GM15510 (cell line): Measurements from ENCODE around the gene CALM1.

Source experiments
- POLR2A ChIP-seq: IDR thresholded peaks from 3 replicates; pipeline ENCODE4 v1.6.1; 2011; ENCODE audit warnings: borderline replicate concordance; ENCODE audit not compliant: insufficient read length; ENCODE audit errors: extremely low read depth

Gene CALM1

DNA sequence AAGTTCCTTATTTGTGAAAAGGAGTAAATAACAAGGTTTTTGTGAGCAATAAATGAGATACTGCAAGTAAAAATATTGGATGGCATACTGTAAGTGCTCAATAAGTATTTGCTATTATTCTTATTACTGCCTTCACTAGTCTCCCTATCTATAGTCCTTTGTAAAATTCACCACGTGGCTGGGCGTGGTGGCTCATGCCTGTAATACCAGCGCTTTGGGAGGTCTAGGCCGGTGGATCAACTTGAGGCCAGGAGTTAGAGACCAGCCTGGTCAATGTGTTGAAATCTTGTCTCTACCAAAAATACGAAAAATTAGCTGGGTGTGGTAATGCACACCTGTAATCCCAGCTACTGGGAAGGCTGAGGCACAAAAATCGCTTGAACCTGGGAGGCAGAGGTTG is 18.6 kb upstream of the CALM1 start:
- no peak for TF ChIP-seq POLR2A

GRCh38 chr14:90379106-90379505 is 17.7 kb upstream of the CALM1 start:
- no peak for TF ChIP-seq POLR2A

- no peak for TF ChIP-seq POLR2A
These were observed 15.6 kb upstream of the CALM1 start for GRCh38 chr14:90381011-90381786.

DNA sequence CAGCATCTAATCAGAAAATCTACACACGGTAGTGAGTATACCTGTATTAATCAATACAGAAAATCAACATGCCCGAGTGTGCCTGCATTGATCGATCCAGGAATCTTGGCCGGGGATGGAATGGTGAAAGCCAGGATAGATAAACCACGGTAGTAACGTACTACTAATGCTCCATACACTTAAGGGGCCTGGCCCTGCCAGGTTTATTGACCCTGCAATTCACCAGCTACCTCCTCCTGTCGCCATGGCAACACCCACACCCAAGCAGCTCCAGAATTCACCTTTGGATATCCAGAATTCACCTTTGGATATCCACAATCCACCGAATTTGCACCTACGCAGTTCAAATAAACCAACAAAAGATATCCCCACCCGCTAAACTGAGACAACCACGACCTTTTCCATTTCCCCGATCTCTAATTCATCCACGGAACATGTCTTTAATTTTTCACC is 14.8 kb upstream of the CALM1 start:
- no peak for TF ChIP-seq POLR2A

GRCh38 chr14:90382491-90383125 is 14.2 kb upstream of the CALM1 start:
- TF ChIP-seq POLR2A = no peak

- peak; percentile 93 for TF ChIP-seq POLR2A
These were observed 13.6 kb upstream of the CALM1 start for GRCh38 chr14:90383126-90383730.

- no peak for TF ChIP-seq POLR2A
These were observed 12.9 kb upstream of the CALM1 start for GRCh38 chr14:90383731-90384542.

DNA sequence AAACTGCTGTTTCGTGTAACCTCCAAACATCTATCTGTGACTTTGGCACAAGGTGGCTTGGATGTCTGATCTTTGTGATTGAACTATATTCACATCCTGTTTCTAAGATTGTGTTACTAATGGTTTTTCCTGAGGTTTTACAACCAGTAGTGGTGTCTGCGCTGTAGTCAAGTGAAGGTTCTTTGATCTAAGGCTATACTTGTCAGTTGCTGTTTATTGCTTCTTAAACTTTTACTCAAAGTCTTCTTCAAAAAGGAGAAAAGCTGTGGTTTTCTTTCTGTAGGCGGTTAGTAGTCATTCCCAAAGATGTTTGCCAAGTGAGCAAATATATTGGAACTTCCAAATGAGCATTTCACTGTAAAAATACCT is 12.3 kb upstream of the CALM1 start:
- no peak for TF ChIP-seq POLR2A

DNA sequence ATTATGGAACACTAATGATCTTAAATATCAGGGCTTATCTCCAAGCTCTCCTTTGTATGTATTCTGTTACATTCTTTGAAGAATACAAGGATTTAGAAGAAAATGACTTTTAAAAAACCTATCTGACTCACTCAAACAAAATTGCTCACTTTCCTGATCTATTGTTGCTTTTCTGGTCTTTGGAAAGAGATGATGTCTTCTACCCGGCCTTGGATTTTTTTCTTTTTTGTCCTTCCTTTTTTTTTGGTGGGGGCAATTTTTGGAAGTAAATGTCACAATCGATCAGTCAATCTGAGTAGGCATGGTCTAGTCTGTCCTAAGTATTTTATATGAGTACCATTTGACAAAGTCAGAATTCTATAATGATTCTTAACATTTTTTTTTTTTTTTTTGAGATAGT is 10.5 kb upstream of the CALM1 start:
- no peak for TF ChIP-seq POLR2A

DNA sequence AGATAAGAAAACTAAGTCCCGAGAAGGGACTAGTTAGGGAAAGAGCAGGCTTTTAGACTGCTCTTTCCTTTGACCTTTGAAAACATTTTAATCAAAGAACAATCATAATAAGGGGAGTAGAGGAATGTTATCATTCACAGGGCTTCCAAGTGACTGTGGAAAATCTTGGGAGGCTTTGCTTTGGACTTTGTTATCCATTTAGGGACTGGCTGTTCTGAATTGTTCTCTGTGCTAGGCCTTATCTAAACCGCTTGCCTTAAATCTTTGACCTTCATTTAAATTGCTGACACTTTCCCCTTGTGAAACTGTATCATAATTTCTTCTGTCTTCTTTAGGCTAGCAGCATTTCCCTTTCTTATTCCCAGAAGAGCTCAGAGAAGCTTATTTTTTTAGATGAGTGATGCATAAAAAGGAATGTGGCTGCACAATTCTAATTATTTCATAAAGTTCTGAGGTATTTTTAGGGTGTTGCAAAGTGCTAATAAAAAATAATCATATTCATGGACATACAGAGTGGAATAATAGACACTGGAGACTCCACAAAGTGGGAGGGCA is 9.5 kb upstream of the CALM1 start:
- TF ChIP-seq POLR2A = no peak

DNA sequence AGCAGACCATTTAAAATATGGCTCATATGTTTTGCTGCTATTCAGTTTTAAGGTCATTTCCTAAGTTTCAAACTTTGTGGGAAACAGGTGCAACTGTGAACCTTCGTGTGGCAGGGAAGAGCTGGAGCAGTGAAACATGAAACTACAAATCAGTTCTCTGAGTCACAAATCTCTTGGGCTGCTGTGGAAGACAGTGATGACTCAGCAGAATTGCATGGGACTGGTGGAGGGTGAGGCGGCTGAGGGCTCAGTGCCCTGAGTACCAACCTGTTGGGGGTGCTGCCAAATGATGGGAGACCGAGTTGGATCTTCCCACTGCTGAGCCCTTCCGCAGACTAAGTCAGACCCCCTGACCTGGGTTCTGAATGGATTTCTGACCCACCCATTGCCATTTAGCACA is 8.4 kb upstream of the CALM1 start:
- TF ChIP-seq POLR2A = no peak

- TF ChIP-seq POLR2A = no peak
These were observed 7.8 kb upstream of the CALM1 start for GRCh38 chr14:90388982-90389381.

DNA sequence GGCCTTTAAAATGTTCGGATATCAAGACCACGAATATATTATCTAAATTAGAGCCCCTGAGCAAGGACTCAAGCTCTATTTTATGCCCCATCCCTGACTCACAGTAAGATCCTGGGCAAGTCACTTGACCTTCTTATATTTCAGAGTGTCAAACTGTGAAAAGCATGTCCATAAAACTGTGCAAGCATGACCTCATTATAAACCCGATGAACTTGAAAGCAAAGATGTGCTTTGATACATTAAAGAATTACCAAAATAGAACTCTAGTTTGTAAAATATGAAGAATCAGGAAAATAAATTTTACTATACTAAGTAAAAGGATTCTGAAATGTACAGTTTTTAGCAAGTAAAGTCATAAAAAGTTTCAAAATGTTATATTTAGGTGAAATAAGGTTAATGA is 2.9 kb upstream of the CALM1 start:
- TF ChIP-seq POLR2A = no peak

DNA sequence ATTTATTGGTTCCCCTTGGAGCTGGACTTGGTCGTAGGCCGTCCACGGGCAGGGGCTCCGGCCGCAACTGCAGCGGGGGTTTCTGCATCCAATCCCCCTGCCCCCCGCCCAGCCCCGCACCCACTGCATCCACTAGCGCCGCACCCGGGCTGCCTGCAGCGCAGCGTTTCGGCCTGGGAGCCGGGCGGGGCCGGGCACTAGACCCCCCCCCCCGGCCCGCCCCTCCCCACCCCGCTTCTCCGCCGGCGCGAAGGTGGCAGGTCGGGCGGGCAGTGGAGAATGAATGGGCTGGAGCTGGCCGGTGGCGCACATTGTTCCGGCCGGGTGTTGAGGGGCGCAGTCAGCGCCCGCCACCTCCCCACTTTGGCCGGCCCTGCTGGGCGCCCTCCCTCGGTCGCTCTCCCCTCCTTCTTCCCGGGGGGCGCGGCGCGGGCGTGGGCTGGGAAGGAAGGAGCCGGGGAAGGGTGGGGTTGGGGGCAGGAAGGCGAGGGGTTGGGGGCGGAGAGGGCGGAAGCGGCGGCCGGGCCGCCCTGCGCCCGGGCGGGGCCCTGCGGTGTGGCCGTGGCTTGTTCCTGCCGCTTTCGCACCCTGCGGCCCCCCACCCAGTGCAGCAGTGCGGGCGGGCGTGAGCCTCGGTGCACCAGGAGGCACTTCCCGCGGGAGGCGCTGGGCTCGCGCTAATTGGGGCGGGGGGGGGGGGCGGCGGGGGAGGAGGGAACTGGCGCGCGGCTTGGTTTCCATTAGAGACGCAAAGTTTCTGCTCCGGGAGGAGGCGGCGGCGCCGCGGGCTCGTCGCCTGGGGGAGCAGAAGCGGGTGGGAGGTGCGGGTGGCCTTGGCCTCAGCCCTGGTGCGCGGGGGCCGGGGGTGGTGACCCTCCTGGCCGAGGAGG is 841 bp downstream of the CALM1 start:
- no peak for TF ChIP-seq POLR2A
